GM12864 (cell line): ENCODE measurements around the gene MACROD2.

ENCODE experiments used
- DNase-seq: peaks from one replicate; pipeline ENCODE4 v3.0.0-alpha.2; 2011; ENCODE audit warnings: low read depth
- H3K4me3 ChIP-seq: 2 replicates; pipeline ENCODE4 v1.5.1; 2011; ENCODE audit warnings: mild to moderate bottlenecking, low read depth, low read length, control low read depth
- CTCF ChIP-seq: IDR thresholded peaks from 2 replicates; pipeline ENCODE4 v1.5.1; 2011; ENCODE audit warnings: low read depth, mild to moderate bottlenecking, moderate library complexity, low read length, control low read depth, inconsistent platforms; ENCODE audit errors: missing control alignments

The MACROD2 gene

GRCh38 chr20:15232243-15232642 is 1236.9 kb downstream of the MACROD2 start:
- no peak for DNase-seq
- H3K4me3 ChIP-seq = no peak overlapping the region
- TF ChIP-seq CTCF = no peak

GRCh38 chr20:15235471-15236198 is 1240.3 kb downstream of the MACROD2 start:
- H3K4me3 ChIP-seq = no peak overlapping the region
- no peak for DNase-seq
- TF ChIP-seq CTCF = no peak

GRCh38 chr20:15236812-15237211 is 1241.5 kb downstream of the MACROD2 start:
- H3K4me3 ChIP-seq = no peak overlapping the region
- TF ChIP-seq CTCF = peak; percentile 63
- peak; percentile 12 for DNase-seq

GRCh38 chr20:15239542-15240206 is 1244.4 kb downstream of the MACROD2 start:
- no peak for TF ChIP-seq CTCF
- H3K4me3 ChIP-seq = no peak overlapping the region
- no peak for DNase-seq

GRCh38 chr20:15240801-15241200 is 1245.5 kb downstream of the MACROD2 start:
- DNase-seq = no peak
- no peak for TF ChIP-seq CTCF
- H3K4me3 ChIP-seq = no peak overlapping the region

GRCh38 chr20:15241681-15242080 is 1246.4 kb downstream of the MACROD2 start:
- DNase-seq = no peak
- TF ChIP-seq CTCF = no peak
- no peak overlapping the region for H3K4me3 ChIP-seq
